Panc1 (cell line): ENCODE results near the gene DBH.

Experiments used
- POLR2AphosphoS5 ChIP-seq: IDR thresholded peaks from 2 replicates; pipeline ENCODE4 v1.6.1; 2012; ENCODE audit warnings: mild to moderate bottlenecking, low read depth, low read length, moderate library complexity
- SIN3A ChIP-seq: IDR thresholded peaks from 2 replicates; pipeline ENCODE4 v1.6.1; 2012; ENCODE audit warnings: low read depth, mild to moderate bottlenecking, low read length, moderate library complexity, borderline replicate concordance; ENCODE audit not compliant: insufficient read depth
- TF ChIP-seq, protein P1 (sequence below): fragments of 450-650 bp; IDR thresholded peaks from 2 replicates; pipeline ENCODE4 v1.5.1; 2017; ENCODE audit warnings: mild to moderate bottlenecking
- TF ChIP-seq, protein P2 (sequence below), 2 experiments: IDR thresholded peaks; 2 replicates each; pipeline ENCODE4 v1.6.1; 2011 to 2012; ENCODE audit warnings: low read depth in 2 of 2, control low read depth in 1 of 2, low read length in 1 of 2, mild to moderate bottlenecking in 1 of 2, moderate library complexity in 1 of 2; ENCODE audit not compliant: insufficient read depth in 1 of 2

DNA sequence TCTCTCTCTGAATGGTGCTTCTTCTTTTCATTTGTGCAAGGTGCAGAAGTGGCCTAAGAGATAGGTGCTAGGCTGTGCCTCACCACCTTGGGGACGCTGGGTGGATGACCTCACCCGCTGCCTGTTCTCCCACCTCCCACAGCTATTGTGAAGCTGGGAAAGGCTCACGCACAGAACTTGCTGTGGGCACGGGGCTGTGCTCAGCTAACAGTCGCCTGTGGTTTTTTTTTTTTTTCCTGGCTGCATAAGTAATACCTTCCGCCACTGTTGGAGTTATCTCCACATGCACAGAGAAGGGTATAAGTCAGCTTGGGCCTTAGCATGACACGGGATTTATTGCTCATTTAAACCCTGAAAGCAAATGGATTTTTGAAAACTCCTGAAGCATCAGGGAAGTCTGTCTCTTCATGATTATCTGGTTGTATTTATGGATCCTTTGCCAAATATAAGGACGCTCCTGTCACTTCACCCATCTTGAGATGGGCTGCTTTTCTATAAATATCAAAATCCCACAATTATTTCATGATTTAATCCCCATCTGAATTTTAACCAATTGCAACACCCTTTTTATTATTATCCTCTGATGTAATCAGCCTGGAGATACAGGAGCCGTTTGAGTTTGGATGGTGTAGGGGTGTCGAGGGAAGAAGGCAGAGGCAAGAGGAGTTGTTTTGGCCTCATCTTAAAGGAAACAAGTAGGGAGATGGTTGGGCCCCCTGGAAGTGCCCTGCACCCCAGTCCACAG, 9.0 kb downstream of the DBH start:
- TF ChIP-seq, protein P1, sequence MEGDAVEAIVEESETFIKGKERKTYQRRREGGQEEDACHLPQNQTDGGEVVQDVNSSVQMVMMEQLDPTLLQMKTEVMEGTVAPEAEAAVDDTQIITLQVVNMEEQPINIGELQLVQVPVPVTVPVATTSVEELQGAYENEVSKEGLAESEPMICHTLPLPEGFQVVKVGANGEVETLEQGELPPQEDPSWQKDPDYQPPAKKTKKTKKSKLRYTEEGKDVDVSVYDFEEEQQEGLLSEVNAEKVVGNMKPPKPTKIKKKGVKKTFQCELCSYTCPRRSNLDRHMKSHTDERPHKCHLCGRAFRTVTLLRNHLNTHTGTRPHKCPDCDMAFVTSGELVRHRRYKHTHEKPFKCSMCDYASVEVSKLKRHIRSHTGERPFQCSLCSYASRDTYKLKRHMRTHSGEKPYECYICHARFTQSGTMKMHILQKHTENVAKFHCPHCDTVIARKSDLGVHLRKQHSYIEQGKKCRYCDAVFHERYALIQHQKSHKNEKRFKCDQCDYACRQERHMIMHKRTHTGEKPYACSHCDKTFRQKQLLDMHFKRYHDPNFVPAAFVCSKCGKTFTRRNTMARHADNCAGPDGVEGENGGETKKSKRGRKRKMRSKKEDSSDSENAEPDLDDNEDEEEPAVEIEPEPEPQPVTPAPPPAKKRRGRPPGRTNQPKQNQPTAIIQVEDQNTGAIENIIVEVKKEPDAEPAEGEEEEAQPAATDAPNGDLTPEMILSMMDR: no peak
- TF ChIP-seq POLR2AphosphoS5 (no peak), SIN3A (no peak)
- TF ChIP-seq, protein P2, sequence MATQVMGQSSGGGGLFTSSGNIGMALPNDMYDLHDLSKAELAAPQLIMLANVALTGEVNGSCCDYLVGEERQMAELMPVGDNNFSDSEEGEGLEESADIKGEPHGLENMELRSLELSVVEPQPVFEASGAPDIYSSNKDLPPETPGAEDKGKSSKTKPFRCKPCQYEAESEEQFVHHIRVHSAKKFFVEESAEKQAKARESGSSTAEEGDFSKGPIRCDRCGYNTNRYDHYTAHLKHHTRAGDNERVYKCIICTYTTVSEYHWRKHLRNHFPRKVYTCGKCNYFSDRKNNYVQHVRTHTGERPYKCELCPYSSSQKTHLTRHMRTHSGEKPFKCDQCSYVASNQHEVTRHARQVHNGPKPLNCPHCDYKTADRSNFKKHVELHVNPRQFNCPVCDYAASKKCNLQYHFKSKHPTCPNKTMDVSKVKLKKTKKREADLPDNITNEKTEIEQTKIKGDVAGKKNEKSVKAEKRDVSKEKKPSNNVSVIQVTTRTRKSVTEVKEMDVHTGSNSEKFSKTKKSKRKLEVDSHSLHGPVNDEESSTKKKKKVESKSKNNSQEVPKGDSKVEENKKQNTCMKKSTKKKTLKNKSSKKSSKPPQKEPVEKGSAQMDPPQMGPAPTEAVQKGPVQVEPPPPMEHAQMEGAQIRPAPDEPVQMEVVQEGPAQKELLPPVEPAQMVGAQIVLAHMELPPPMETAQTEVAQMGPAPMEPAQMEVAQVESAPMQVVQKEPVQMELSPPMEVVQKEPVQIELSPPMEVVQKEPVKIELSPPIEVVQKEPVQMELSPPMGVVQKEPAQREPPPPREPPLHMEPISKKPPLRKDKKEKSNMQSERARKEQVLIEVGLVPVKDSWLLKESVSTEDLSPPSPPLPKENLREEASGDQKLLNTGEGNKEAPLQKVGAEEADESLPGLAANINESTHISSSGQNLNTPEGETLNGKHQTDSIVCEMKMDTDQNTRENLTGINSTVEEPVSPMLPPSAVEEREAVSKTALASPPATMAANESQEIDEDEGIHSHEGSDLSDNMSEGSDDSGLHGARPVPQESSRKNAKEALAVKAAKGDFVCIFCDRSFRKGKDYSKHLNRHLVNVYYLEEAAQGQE (IDR thresholded peaks at IDR 0.05; ENCODE audit: insufficient read depth in 1 of 2, low read depth in 2 of 2, low read length in 1 of 2): no peak
